ENCODE results near the gene SPG11.

- TF ChIP-seq, protein P1, sequence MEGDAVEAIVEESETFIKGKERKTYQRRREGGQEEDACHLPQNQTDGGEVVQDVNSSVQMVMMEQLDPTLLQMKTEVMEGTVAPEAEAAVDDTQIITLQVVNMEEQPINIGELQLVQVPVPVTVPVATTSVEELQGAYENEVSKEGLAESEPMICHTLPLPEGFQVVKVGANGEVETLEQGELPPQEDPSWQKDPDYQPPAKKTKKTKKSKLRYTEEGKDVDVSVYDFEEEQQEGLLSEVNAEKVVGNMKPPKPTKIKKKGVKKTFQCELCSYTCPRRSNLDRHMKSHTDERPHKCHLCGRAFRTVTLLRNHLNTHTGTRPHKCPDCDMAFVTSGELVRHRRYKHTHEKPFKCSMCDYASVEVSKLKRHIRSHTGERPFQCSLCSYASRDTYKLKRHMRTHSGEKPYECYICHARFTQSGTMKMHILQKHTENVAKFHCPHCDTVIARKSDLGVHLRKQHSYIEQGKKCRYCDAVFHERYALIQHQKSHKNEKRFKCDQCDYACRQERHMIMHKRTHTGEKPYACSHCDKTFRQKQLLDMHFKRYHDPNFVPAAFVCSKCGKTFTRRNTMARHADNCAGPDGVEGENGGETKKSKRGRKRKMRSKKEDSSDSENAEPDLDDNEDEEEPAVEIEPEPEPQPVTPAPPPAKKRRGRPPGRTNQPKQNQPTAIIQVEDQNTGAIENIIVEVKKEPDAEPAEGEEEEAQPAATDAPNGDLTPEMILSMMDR (IDR thresholded peaks at IDR 0.05; ENCODE audit: low read length), result no peak
- TF ChIP-seq EZH2 (optimal IDR thresholded peaks at IDR 0.05; ENCODE audit: low read depth, low read length) (no peak), EZH2phosphoT487 (IDR thresholded peaks at IDR 0.05; ENCODE audit: low read length) (no peak)
These were observed 127.8 kb downstream of the SPG11 start for GRCh38 chr15:44535523-44536301.

Data from MM.1S (cell line).